ENCODE data around the gene TAS2R1.
"Not testable (repeated sequence)": the region's sequence is repeated elsewhere in the genome, so short reads cannot be mapped to it uniquely, and the experiment has no call there.

Gene TAS2R1

GRCh38 chr5:9621379-9621903 is 8.7 kb downstream of the TAS2R1 start:
- no peak for DNase-seq

GRCh38 chr5:9619331-9620092 is 10.6 kb downstream of the TAS2R1 start:
- DNase-seq = no peak

- DNase-seq = no peak
These were observed 12.2 kb downstream of the TAS2R1 start for GRCh38 chr5:9617739-9618504.

- no peak for DNase-seq
These were observed 12.9 kb downstream of the TAS2R1 start for GRCh38 chr5:9617221-9617620.

GRCh38 chr5:9615331-9615730 is 14.8 kb downstream of the TAS2R1 start:
- no peak for DNase-seq

- no peak for DNase-seq
These were observed 16.8 kb downstream of the TAS2R1 start for GRCh38 chr5:9613360-9613759.

GRCh38 chr5:9610969-9611368 is 19.2 kb downstream of the TAS2R1 start:
- DNase-seq = no peak

GRCh38 chr5:9610364-9610763 is 19.8 kb downstream of the TAS2R1 start:
- DNase-seq = no peak

- no peak for DNase-seq
These were observed 22.1 kb downstream of the TAS2R1 start for GRCh38 chr5:9608093-9608492.

- no peak for DNase-seq
These were observed 24.9 kb downstream of the TAS2R1 start for GRCh38 chr5:9605041-9605838.

- DNase-seq = no peak
These were observed 25.7 kb downstream of the TAS2R1 start for GRCh38 chr5:9604416-9604815.

- DNase-seq = no peak
These were observed 29.0 kb downstream of the TAS2R1 start for GRCh38 chr5:9601055-9601739.

- DNase-seq = no peak
These were observed 30.8 kb downstream of the TAS2R1 start for GRCh38 chr5:9599391-9599790.

GRCh38 chr5:9598329-9598728 is 31.8 kb downstream of the TAS2R1 start:
- not testable (repeated sequence) for DNase-seq

GRCh38 chr5:9597322-9597721 is 32.8 kb downstream of the TAS2R1 start:
- not testable (repeated sequence) for DNase-seq

GRCh38 chr5:9596824-9597223 is 33.3 kb downstream of the TAS2R1 start:
- DNase-seq = no peak

GRCh38 chr5:9596171-9596780 is 33.9 kb downstream of the TAS2R1 start:
- no peak for DNase-seq

- DNase-seq = no peak
These were observed 35.2 kb downstream of the TAS2R1 start for GRCh38 chr5:9594913-9595312.

- no peak for DNase-seq
These were observed 40.9 kb downstream of the TAS2R1 start for GRCh38 chr5:9589049-9589835.

GRCh38 chr5:9588254-9588653 is 41.9 kb downstream of the TAS2R1 start:
- no peak for DNase-seq

- DNase-seq = no peak
These were observed 43.0 kb downstream of the TAS2R1 start for GRCh38 chr5:9587135-9587534.

All from T-helper 1 cell (primary cell).